Lower leg skin (tissue), 3 donors: ENCODE measurements around the gene NETO1.

Experiments
- CTCF ChIP-seq, 3 donors: fragments of 450-650 bp; IDR thresholded peaks; one replicate each; pipeline ENCODE4 v1.5.1; 2016; ENCODE audit warnings: antibody characterized with exemption in 3 of 3, mild to moderate bottlenecking in 3 of 3, moderate library complexity in 2 of 3
- POLR2A ChIP-seq, 2 donors: fragments of 450-650 bp; IDR thresholded peaks; one replicate each; pipeline ENCODE4 v1.6.1; 2016 to 2017; ENCODE audit warnings: antibody characterized with exemption in 2 of 2, mild to moderate bottlenecking in 1 of 2, moderate library complexity in 1 of 2

- TF ChIP-seq CTCF (IDR thresholded peaks at IDR 0.05) (no peak), POLR2A (IDR thresholded peaks at IDR 0.05) (no peak)
Observed at GRCh38 chr18:72820571-72820970, 47.2 kb downstream of the NETO1 start.
